ENCODE measurements around the gene AUTS2. TPM values are rescaled to one million over a fixed set of nuclear protein-coding genes. Genes with fewer than 3 reads are reported as not detected.

The AUTS2 gene
- total and polyA plus RNA-seq, 2 donors (not counting 1 experiment from before 2014, with no cell fraction given), result 0.60 to 9.1 TPM

- Histone ChIP-seq H3K4me2 (ENCODE audit: extremely low read depth, insufficient read depth, low read length) (no peak overlapping the region), H3K4me3 (replicated peaks in 1 of 4; ENCODE audit: control extremely low read depth in 1 of 4, insufficient read depth in 1 of 4, low read depth in 3 of 4, low read length in 4 of 4) (no peak overlapping the region), H3K27me3 (ENCODE audit: control insufficient read depth, insufficient read depth, low read length) (no peaks in the 10 kb centered on the region), H3K36me3 (ENCODE audit: control insufficient read depth, insufficient read depth, low read length) (no peaks in the 10 kb centered on the region), H2AFZ (ENCODE audit: low read length) (no peak overlapping the region), H3K9me3 (ENCODE audit: control insufficient read depth, insufficient read depth, low read depth, low read length) (no peaks in the 10 kb centered on the region), H3K79me2 (ENCODE audit: control insufficient read depth, insufficient read depth, low read length) (no peaks in the 10 kb centered on the region), H3K9ac (ENCODE audit: insufficient read depth, low read length) (no peak overlapping the region), H3K4me1 (ENCODE audit: control insufficient read depth, extremely low read depth, insufficient read depth, low read length) (no peaks in the 10 kb centered on the region), H3K27ac (ENCODE audit: insufficient read depth, low read length) (no peak overlapping the region), H4K20me1 (ENCODE audit: control insufficient read depth, extremely low read depth, insufficient read depth, low read length) (no peaks in the 10 kb centered on the region)
- TF ChIP-seq EZH2 (IDR thresholded peaks at IDR 0.05; ENCODE audit: low read length, missing control alignments) (no peak), CTCF (conservative IDR thresholded peaks at IDR 0.05 in 1 of 2, IDR thresholded peaks at IDR 0.05 in 1 of 2; ENCODE audit: low read depth in 1 of 2, low read length in 2 of 2) (no peak)
- no peak for DNase-seq (ENCODE audit: low read depth in 2 of 2)
Observed at GRCh38 chr7:69942573-69942972, 344.3 kb downstream of the AUTS2 start.

- TF ChIP-seq EZH2 (IDR thresholded peaks at IDR 0.05; ENCODE audit: low read length, missing control alignments) (no peak), CTCF (conservative IDR thresholded peaks at IDR 0.05 in 1 of 2, IDR thresholded peaks at IDR 0.05 in 1 of 2; ENCODE audit: low read depth in 1 of 2, low read length in 2 of 2) (no peak)
- DNase-seq (ENCODE audit: low read depth in 2 of 2), result no peak
- Histone ChIP-seq H3K27ac (ENCODE audit: insufficient read depth, low read length) (no peak overlapping the region), H3K4me1 (ENCODE audit: control insufficient read depth, extremely low read depth, insufficient read depth, low read length) (no peaks in the 10 kb centered on the region), H3K79me2 (ENCODE audit: control insufficient read depth, insufficient read depth, low read length) (no peaks in the 10 kb centered on the region), H2AFZ (ENCODE audit: low read length) (no peak overlapping the region), H4K20me1 (ENCODE audit: control insufficient read depth, extremely low read depth, insufficient read depth, low read length) (no peaks in the 10 kb centered on the region), H3K4me2 (ENCODE audit: extremely low read depth, insufficient read depth, low read length) (no peak overlapping the region), H3K27me3 (ENCODE audit: control insufficient read depth, insufficient read depth, low read length) (no peaks in the 10 kb centered on the region), H3K9ac (ENCODE audit: insufficient read depth, low read length) (no peak overlapping the region), H3K9me3 (ENCODE audit: control insufficient read depth, insufficient read depth, low read depth, low read length) (no peaks in the 10 kb centered on the region), H3K36me3 (ENCODE audit: control insufficient read depth, insufficient read depth, low read length) (no peaks in the 10 kb centered on the region), H3K4me3 (replicated peaks in 1 of 4; ENCODE audit: control extremely low read depth in 1 of 4, insufficient read depth in 1 of 4, low read depth in 3 of 4, low read length in 4 of 4) (no peak overlapping the region)
Observed at GRCh38 chr7:69946901-69947300, 348.6 kb downstream of the AUTS2 start.

- no peak overlapping the region for H3K9ac ChIP-seq (ENCODE audit: insufficient read depth, low read length)
- H3K27ac ChIP-seq (ENCODE audit: insufficient read depth, low read length), result no peak overlapping the region
- no peaks in the 10 kb centered on the region for H4K20me1 ChIP-seq (ENCODE audit: control insufficient read depth, extremely low read depth, insufficient read depth, low read length)
- H3K4me1 ChIP-seq (ENCODE audit: control insufficient read depth, extremely low read depth, insufficient read depth, low read length), result no peaks in the 10 kb centered on the region
- no peaks in the 10 kb centered on the region for H3K79me2 ChIP-seq (ENCODE audit: control insufficient read depth, insufficient read depth, low read length)
- H3K36me3 ChIP-seq (ENCODE audit: control insufficient read depth, insufficient read depth, low read length), result no peaks in the 10 kb centered on the region
- H3K9me3 ChIP-seq (ENCODE audit: control insufficient read depth, insufficient read depth, low read depth, low read length), result no peaks in the 10 kb centered on the region
- H3K27me3 ChIP-seq (ENCODE audit: control insufficient read depth, insufficient read depth, low read length), result no peaks in the 10 kb centered on the region
- no peak for DNase-seq (ENCODE audit: low read depth in 2 of 2)
- no peak overlapping the region for H2AFZ ChIP-seq (ENCODE audit: low read length)
- TF ChIP-seq CTCF (conservative IDR thresholded peaks at IDR 0.05 in 1 of 2, IDR thresholded peaks at IDR 0.05 in 1 of 2; ENCODE audit: low read depth in 1 of 2, low read length in 2 of 2), result no peak
- no peak for TF ChIP-seq EZH2 (IDR thresholded peaks at IDR 0.05; ENCODE audit: low read length, missing control alignments)
- H3K4me3 ChIP-seq (replicated peaks in 1 of 4; ENCODE audit: control extremely low read depth in 1 of 4, insufficient read depth in 1 of 4, low read depth in 3 of 4, low read length in 4 of 4), result no peak overlapping the region
- no peak overlapping the region for H3K4me2 ChIP-seq (ENCODE audit: extremely low read depth, insufficient read depth, low read length)
Observed at GRCh38 chr7:69947998-69948397, 349.7 kb downstream of the AUTS2 start.
